IMR-90 (cell line): ENCODE measurements around the gene ELF2. TPM values are rescaled to one million over a fixed set of nuclear protein-coding genes. Genes with fewer than 3 reads are reported as not detected.
"Not testable (repeated sequence)": the region's sequence is repeated elsewhere in the genome, so short reads cannot be mapped to it uniquely, and the experiment has no call there.

Source experiments
- ATAC-seq: fragments of 200-7000 bp; cut with Tn5 transposase; 2 replicates; pipeline ENCODE4 v1.9.1; 2020; ENCODE audit warnings: low read depth, mild to moderate bottlenecking, moderate library complexity
- BruUV-seq: library from RNA; stranded (reverse); fragments of 400-500 nt; replicated peaks from 2 replicates; lab custom pipeline; 2021; lab: Mats Ljungman, UMichigan
- CTCF ChIA-PET: fragments of 300-600 bp; formaldehyde crosslinking; extraction: SDS; loops from one replicate; lab custom pipeline; 2021; ENCODE audit warnings: antibody characterized with exemption; lab: Yijun Ruan, JAX
- POLR2A ChIA-PET: fragments of 300-600 bp; sonication (Branson Sonifier 250); formaldehyde crosslinking; loops from one replicate; lab custom pipeline; 2022; ENCODE audit warnings: antibody characterized with exemption; ENCODE audit not compliant: unreplicated experiment; lab: Charles Lee
- DNase-seq: peaks from one replicate; pipeline ENCODE4 v3.0.0; 2013
- H2AFZ ChIP-seq: replicated peaks from 2 replicates; pipeline ENCODE3; 2013; ENCODE audit warnings: low read length, mild to moderate bottlenecking; ENCODE audit not compliant: poor library complexity
- H2AK5ac ChIP-seq: 2 replicates; pipeline ENCODE4 v1.6.1; 2013; ENCODE audit warnings: low read depth, low read length, inconsistent platforms
- H2AK9ac ChIP-seq: replicated peaks from 2 replicates; pipeline ENCODE3; 2013; ENCODE audit warnings: mild to moderate bottlenecking, low read depth, low read length, moderate library complexity; ENCODE audit not compliant: poor library complexity
- H2BK120ac ChIP-seq: 2 replicates; pipeline ENCODE4 v1.6.1; 2013; ENCODE audit warnings: low read depth, low read length, inconsistent platforms
- H2BK15ac ChIP-seq: 3 replicates; pipeline ENCODE4 v1.6.1; 2013; ENCODE audit warnings: low read depth, low read length, inconsistent platforms
- H2BK20ac ChIP-seq: 2 replicates; pipeline ENCODE4 v1.6.1; 2013; ENCODE audit warnings: low read depth, mild to moderate bottlenecking, inconsistent platforms, low read length, moderate library complexity
- H2BK5ac ChIP-seq: 2 replicates; pipeline ENCODE4 v1.6.1; 2013; ENCODE audit warnings: mild to moderate bottlenecking, low read depth, low read length, inconsistent platforms; ENCODE audit not compliant: poor library complexity, severe bottlenecking
- H3K14ac ChIP-seq: replicated peaks from 2 replicates; pipeline ENCODE4 v1.6.1; 2013; ENCODE audit warnings: low read depth, low read length, inconsistent platforms
- H3K18ac ChIP-seq: 2 replicates; pipeline ENCODE4 v1.6.1; 2013; ENCODE audit warnings: low read depth, low read length, control low read depth
- H3K23ac ChIP-seq: 2 replicates; pipeline ENCODE4 v1.6.1; 2013; ENCODE audit warnings: low read depth, low read length, inconsistent platforms
- H3K27ac ChIP-seq: 2 replicates; pipeline ENCODE4 v1.5.1; 2013; ENCODE audit warnings: mild to moderate bottlenecking, control low read depth, low read length; ENCODE audit not compliant: insufficient read depth
- H3K27me3 ChIP-seq: 2 replicates; pipeline ENCODE4 v1.6.1; 2013; ENCODE audit warnings: low read length; ENCODE audit not compliant: control insufficient read depth, insufficient read depth
- H3K36me3 ChIP-seq: 2 replicates; pipeline ENCODE4 v1.6.1; 2013; ENCODE audit warnings: low read length, mixed read lengths; ENCODE audit not compliant: control insufficient read depth, insufficient read depth
- H3K4ac ChIP-seq: 2 replicates; pipeline ENCODE4 v1.6.1; 2013; ENCODE audit warnings: low read depth, low read length, inconsistent platforms
- H3K4me1 ChIP-seq: 2 replicates; pipeline ENCODE4 v1.6.1; 2013; ENCODE audit warnings: low read length, mixed read lengths; ENCODE audit not compliant: control insufficient read depth, insufficient read depth
- H3K4me2 ChIP-seq: 2 replicates; pipeline ENCODE4 v1.6.1; 2013; ENCODE audit warnings: low read depth, mild to moderate bottlenecking, control low read depth, low read length, moderate library complexity
- H3K4me3 ChIP-seq: 2 replicates; pipeline ENCODE4 v1.5.1; 2013; ENCODE audit warnings: low read depth, mild to moderate bottlenecking, control low read depth, low read length, moderate library complexity; ENCODE audit not compliant: insufficient read depth
- H3K56ac ChIP-seq: 2 replicates; pipeline ENCODE4 v1.6.1; 2013; ENCODE audit warnings: low read length, inconsistent platforms; ENCODE audit not compliant: insufficient read depth; ENCODE audit errors: extremely low read depth
- H3K79me1 ChIP-seq, 2 experiments: 2 replicates each; pipeline ENCODE4 v1.6.1; 2013; ENCODE audit warnings: low read length in 2 of 2, inconsistent platforms in 1 of 2, low read depth in 1 of 2
- H3K9ac ChIP-seq: 2 replicates; pipeline ENCODE4 v1.6.1; 2013; ENCODE audit warnings: low read depth, low read length, control low read depth
- H3K9me1 ChIP-seq: 2 replicates; pipeline ENCODE4 v1.6.1; 2013; ENCODE audit warnings: low read length, inconsistent platforms; ENCODE audit not compliant: insufficient read depth
- H3K9me3 ChIP-seq: 2 replicates; pipeline ENCODE4 v1.6.1; 2013; ENCODE audit warnings: low read length; ENCODE audit not compliant: control insufficient read depth, insufficient read depth
- H4K20me1 ChIP-seq: 2 replicates; pipeline ENCODE4 v1.6.1; 2013; ENCODE audit warnings: low read length, inconsistent platforms; ENCODE audit not compliant: insufficient read depth
- H4K5ac ChIP-seq: 2 replicates; pipeline ENCODE4 v1.6.1; 2013; ENCODE audit warnings: mild to moderate bottlenecking, low read depth, low read length, control low read depth
- H4K8ac ChIP-seq, 2 experiments: 2 replicates each; pipeline ENCODE4 v1.6.1; 2013; ENCODE audit warnings: low read depth in 2 of 2, low read length in 2 of 2, control low read depth in 1 of 2, inconsistent platforms in 1 of 2
- H4K91ac ChIP-seq: 2 replicates; pipeline ENCODE4 v1.6.1; 2013; ENCODE audit warnings: low read depth, low read length, inconsistent platforms; ENCODE audit not compliant: insufficient read depth
- WGBS, 2 experiments: methylation state at CpG; one replicate each; pipeline versions ENCODE4 v1.1.5 to v1.1.7; 2013; ENCODE audit warnings: missing lambda C conversion rate in 2 of 2; ENCODE audit not compliant: insufficient read length in 1 of 2; ENCODE audit errors: extremely low coverage in 2 of 2; 5-methylcytosine and 5-hydroxymethylcytosine counted together
- dilution Hi-C: fragments of 300-500 bp; cut with HindIII; formaldehyde crosslinking; loops from one replicate; pipeline ENCODE4 v1.14.3; 2018; ENCODE audit warnings: low sequenced_read_pairs; ENCODE audit not compliant: unreplicated experiment
- in situ Hi-C: fragments of 300-500 bp; cut with MboI; formaldehyde crosslinking; loops from 3 replicates; pipeline ENCODE4 v1.14.3; 2019; ENCODE audit warnings: low sequenced_read_pairs, inconsistent platforms, mixed read lengths
- intact Hi-C: fragments of 100-400 bp; cut with micrococcal nuclease; formaldehyde crosslinking; loops from 2 replicates; pipeline ENCODE4 v1.10.0; 2022
- polyA plus RNA-seq, 3 experiments: library from polyadenylated mRNA; depleted of rRNA; stranded (reverse); fragments of >200 nt; gene quantifications; 2 replicates each; pipeline ENCODE4 v1.2.3, GENCODE V29; 2012; ENCODE audit warnings: low replicate concordance in 1 of 3
- total RNA-seq: library from RNA; depleted of rRNA; stranded (reverse); fragments of >200 nt; gene quantifications from 2 replicates; pipeline ENCODE4 v1.2.3, GENCODE V29; 2012

The ELF2 gene
- total and polyA plus RNA-seq, 2 of the 4 experiments (the other 2 are of a cell fraction): 14.5 to 42.3 TPM

DNA sequence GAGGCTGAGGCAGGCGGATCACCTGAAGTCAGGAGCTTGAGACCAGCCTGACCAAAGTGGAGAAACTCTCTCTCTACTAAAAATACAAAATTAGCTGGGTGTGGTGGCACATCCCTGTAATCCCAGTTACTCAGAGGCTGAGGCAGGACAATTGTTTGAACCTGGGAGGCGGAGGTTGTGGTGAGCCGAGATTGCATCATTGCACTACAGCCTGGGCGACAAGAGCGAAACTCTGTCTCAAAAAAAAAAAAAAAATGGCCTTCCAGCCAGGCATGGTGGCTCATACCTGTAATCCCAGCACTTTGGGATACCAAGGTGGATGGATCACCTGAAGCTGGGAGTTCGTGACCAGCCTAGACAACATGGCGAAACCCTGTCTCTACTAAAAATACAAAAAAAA lies 168.7 kb downstream of the ELF2 start:
- H2AK5ac ChIP-seq, intact Hi-C loops, H3K4ac ChIP-seq, H3K9me1 ChIP-seq, ATAC-seq, H2BK5ac ChIP-seq, H3K27ac ChIP-seq, DNase-seq, H4K5ac ChIP-seq, H3K18ac ChIP-seq, H3K79me1 ChIP-seq, BruUV-seq, H3K14ac ChIP-seq, H3K9me3 ChIP-seq, H3K9ac ChIP-seq, POLR2A ChIA-PET, H2BK15ac ChIP-seq, H3K27me3 ChIP-seq, dilution Hi-C loops, H2AK9ac ChIP-seq, H2BK20ac ChIP-seq, H3K23ac ChIP-seq, H4K91ac ChIP-seq, H2BK120ac ChIP-seq, H4K20me1 ChIP-seq, H2AFZ ChIP-seq, H3K56ac ChIP-seq, H3K36me3 ChIP-seq, in situ Hi-C loops, H3K4me3 ChIP-seq, H4K8ac ChIP-seq, CTCF ChIA-PET, H3K4me2 ChIP-seq, H3K4me1 ChIP-seq: not testable (repeated sequence)
- WGBS, 2 experiments: no CpG with 5 or more reads among the region's 7 CpGs
